Smooth muscle cell (in vitro differentiated cells): ENCODE results near the gene ATP13A1. TPM values are rescaled to one million over a fixed set of nuclear protein-coding genes. Genes with fewer than 3 reads are reported as not detected.
"Not testable (repeated sequence)": the region's sequence is repeated elsewhere in the genome, so short reads cannot be mapped to it uniquely, and the experiment has no call there.

Source experiments
- DNase-seq: peaks from one replicate; lab custom pipeline; 2025; ENCODE audit not compliant: unreplicated experiment; lab: John Stamatoyannopoulos, UW
- H2AFZ ChIP-seq: fragments of 200-600 bp; sonication (generic); 2 replicates; pipeline ENCODE4 v1.6.0; 2016; ENCODE audit warnings: antibody characterized with exemption, low read depth, mild to moderate bottlenecking
- H3F3A ChIP-seq: fragments of 200-600 bp; sonication (generic); 2 replicates; pipeline ENCODE4 v1.6.0; 2017; ENCODE audit warnings: antibody characterized with exemption, low read depth
- H3K27ac ChIP-seq: fragments of 200-600 bp; sonication (generic); 2 replicates; pipeline ENCODE4 v1.5.1; 2016; ENCODE audit warnings: low read depth, mild to moderate bottlenecking
- H3K27me3 ChIP-seq: fragments of 200-600 bp; sonication (generic); 2 replicates; pipeline ENCODE4 v1.6.1; 2016; ENCODE audit warnings: low read depth, mild to moderate bottlenecking
- H3K36me3 ChIP-seq: fragments of 200-600 bp; sonication (generic); 2 replicates; pipeline ENCODE4 v1.5.1; 2016; ENCODE audit warnings: low read depth
- H3K4me1 ChIP-seq: fragments of 200-600 bp; sonication (generic); 2 replicates; pipeline ENCODE4 v1.5.1; 2016; ENCODE audit warnings: low read depth
- H3K4me2 ChIP-seq: fragments of 200-600 bp; sonication (generic); 2 replicates; pipeline ENCODE4 v1.6.0; 2016; ENCODE audit warnings: mild to moderate bottlenecking
- H3K4me3 ChIP-seq: fragments of 200-600 bp; sonication (generic); 2 replicates; pipeline ENCODE4 v1.5.1; 2016; ENCODE audit warnings: mild to moderate bottlenecking
- H3K79me2 ChIP-seq: fragments of 200-600 bp; sonication (generic); 2 replicates; pipeline ENCODE4 v1.6.0; 2016; ENCODE audit warnings: low read depth, mild to moderate bottlenecking
- H3K9ac ChIP-seq: fragments of 200-600 bp; sonication (generic); 2 replicates; pipeline ENCODE4 v1.6.0; 2016; ENCODE audit warnings: low read depth
- H3K9me3 ChIP-seq: fragments of 200-600 bp; sonication (generic); replicated peaks from 2 replicates; pipeline ENCODE4 v1.5.1; 2016; ENCODE audit warnings: low read depth
- H4K20me1 ChIP-seq: fragments of 200-600 bp; sonication (generic); 2 replicates; pipeline ENCODE4 v1.6.0; 2016; ENCODE audit warnings: low read depth
- CTCF ChIP-seq: fragments of 200-600 bp; sonication (generic); IDR thresholded peaks from 2 replicates; pipeline ENCODE4 v1.5.1; 2017; ENCODE audit warnings: borderline replicate concordance, mild to moderate bottlenecking, antibody characterized with exemption; ENCODE audit not compliant: insufficient read depth, poor library complexity, severe bottlenecking
- WGBS: methylation state at CpG from one replicate; pipeline ENCODE4 v1.1.7; 2016; ENCODE audit warnings: low lambda C conversion rate; 5-methylcytosine and 5-hydroxymethylcytosine counted together
- polyA plus RNA-seq: library from polyadenylated mRNA; unstranded; fragments of >200 nt; fragmentation: Nextera tagmentation; extraction: Ambion mirVana; gene quantifications from 2 replicates; pipeline ENCODE4 v1.2.1, GENCODE V29; 2016
- total RNA-seq: library from RNA; depleted of rRNA; stranded (reverse); fragments of >200 nt; gene quantifications from 2 replicates; pipeline ENCODE4 v1.2.3, GENCODE V29; 2014

ATP13A1 gene
- total and polyA plus RNA-seq, 2 experiments from 2014 or later = 48.1 to 51.4 TPM

GRCh38 chr19:19610376-19611202 is 52.9 kb downstream of the ATP13A1 start:
- WGBS = 96% methylated on average over 10 of the region's 10 CpGs
- H3K36me3 ChIP-seq = no peaks in the 10 kb centered on the region
- no peak for DNase-seq
- H4K20me1 ChIP-seq = no peaks in the 10 kb centered on the region
- H3K79me2 ChIP-seq = no peaks in the 10 kb centered on the region
- no peaks in the 10 kb centered on the region for H3K9me3 ChIP-seq
- no peak overlapping the region for H3K27ac ChIP-seq
- no peak overlapping the region for H3K4me3 ChIP-seq
- H3K4me2 ChIP-seq = no peak overlapping the region
- no peak for TF ChIP-seq CTCF
- no peak overlapping the region for H2AFZ ChIP-seq
- H3K4me1 ChIP-seq = no peaks in the 10 kb centered on the region
- H3K27me3 ChIP-seq = no peaks in the 10 kb centered on the region
- H3K9ac ChIP-seq = no peak overlapping the region
- H3F3A ChIP-seq = no peaks in the 10 kb centered on the region

- not testable (repeated sequence) for H3K79me2 ChIP-seq, H3F3A ChIP-seq, H3K27ac ChIP-seq, H3K4me2 ChIP-seq, H3K27me3 ChIP-seq, H2AFZ ChIP-seq, H3K9ac ChIP-seq, DNase-seq, H3K36me3 ChIP-seq, H4K20me1 ChIP-seq, H3K4me1 ChIP-seq, H3K9me3 ChIP-seq, H3K4me3 ChIP-seq
- WGBS = 92% methylated on average over 8 of the region's 8 CpGs
These were observed 56.8 kb downstream of the ATP13A1 start for GRCh38 chr19:19606686-19607085.

GRCh38 chr19:19606021-19606420 is 57.5 kb downstream of the ATP13A1 start:
- DNase-seq = no peak
- TF ChIP-seq CTCF = no peak
- Histone ChIP-seq H3K27ac (no peak overlapping the region), H3K4me3 (no peak overlapping the region), H3K9ac (no peak overlapping the region), H3K79me2 (no peaks in the 10 kb centered on the region), H3K4me1 (no peaks in the 10 kb centered on the region), H3K9me3 (no peaks in the 10 kb centered on the region), H4K20me1 (no peaks in the 10 kb centered on the region), H3K4me2 (no peak overlapping the region), H2AFZ (no peak overlapping the region), H3K27me3 (no peaks in the 10 kb centered on the region), H3F3A (no peaks in the 10 kb centered on the region), H3K36me3 (no peaks in the 10 kb centered on the region)
- WGBS = 95% methylated on average over 1 of the region's 1 CpG

DNA sequence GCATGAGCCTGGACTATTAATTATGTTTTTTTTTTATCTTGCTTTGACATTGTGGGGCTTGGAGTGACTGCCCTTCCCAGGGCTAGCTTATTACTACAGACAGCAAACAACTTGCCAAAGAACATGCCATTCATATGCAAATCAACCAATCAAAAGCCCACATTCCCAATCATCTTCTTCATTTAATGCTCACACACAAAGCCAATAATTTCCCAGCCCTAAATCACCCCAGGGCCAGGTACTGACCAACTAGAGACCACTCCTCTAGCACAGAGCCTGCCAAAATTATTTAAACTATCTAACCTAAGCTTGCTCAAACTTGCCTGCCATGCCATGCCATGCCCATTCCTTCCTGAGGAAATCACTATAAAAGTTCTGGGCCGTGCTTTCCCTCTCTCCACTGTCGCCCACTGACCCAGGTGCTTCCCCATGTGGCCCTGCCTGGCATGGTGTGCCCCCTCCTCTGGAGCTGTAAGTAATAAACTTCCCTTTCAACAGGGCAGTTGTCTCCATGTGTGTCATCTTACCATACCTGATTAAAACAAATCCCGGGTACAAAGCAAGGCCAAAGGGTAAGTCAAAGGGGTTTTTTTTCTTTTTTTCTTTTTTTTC is 60.7 kb downstream of the ATP13A1 start:
- H3K27ac ChIP-seq = no peak overlapping the region
- H3K4me3 ChIP-seq = no peak overlapping the region
- no peak for TF ChIP-seq CTCF
- H3F3A ChIP-seq = no peaks in the 10 kb centered on the region
- no peak overlapping the region for H3K9ac ChIP-seq
- H3K27me3 ChIP-seq = no peaks in the 10 kb centered on the region
- 87% methylated on average over 3 of the region's 3 CpGs for WGBS
- H2AFZ ChIP-seq = no peak overlapping the region
- H3K79me2 ChIP-seq = no peaks in the 10 kb centered on the region
- H3K4me2 ChIP-seq = no peak overlapping the region
- H3K4me1 ChIP-seq = no peaks in the 10 kb centered on the region
- no peaks in the 10 kb centered on the region for H3K9me3 ChIP-seq
- no peak for DNase-seq
- no peaks in the 10 kb centered on the region for H3K36me3 ChIP-seq
- H4K20me1 ChIP-seq = no peaks in the 10 kb centered on the region
